Activated CD8-positive, alpha-beta T cell treated with anti-CD3 and anti-CD28 coated beads for 36 hours (primary cell): ENCODE measurements around the gene HOXA2. TPM values are rescaled to one million over a fixed set of nuclear protein-coding genes. Genes with fewer than 3 reads are reported as not detected.

Experiments
- ATAC-seq: fragments of 200-7000 bp; cut with Tn5 transposase; one replicate; pipeline ENCODE4 v1.10.0; 2021; ENCODE audit warnings: mild to moderate bottlenecking, moderate library complexity
- CTCF ChIA-PET: fragments of 350-600 bp; sonication (Branson Sonifier 250); formaldehyde crosslinking; loops from one replicate; lab custom pipeline; 2021; ENCODE audit warnings: antibody characterized with exemption; lab: Charles Lee
- POLR2A ChIA-PET: fragments of 350-600 bp; sonication (Branson Sonifier 250); formaldehyde crosslinking; loops from one replicate; lab custom pipeline; 2021; ENCODE audit warnings: antibody characterized with exemption; lab: Charles Lee
- DNase-seq: peaks from one replicate; pipeline ENCODE4 v3.0.0-alpha.2; 2020
- H3K27ac Mint-ChIP-seq: one replicate; pipeline ENCODE4 v1.8.0; 2021; ENCODE audit warnings: mild to moderate bottlenecking, mixed read lengths
- H3K27me3 Mint-ChIP-seq: one replicate; pipeline ENCODE4 v1.8.0; 2021; ENCODE audit warnings: mixed read lengths
- H3K36me3 Mint-ChIP-seq: one replicate; pipeline ENCODE4 v1.8.0; 2021; ENCODE audit warnings: low read depth, mixed read lengths
- H3K4me1 Mint-ChIP-seq: one replicate; pipeline ENCODE4 v1.8.0; 2021; ENCODE audit warnings: low read depth, mixed read lengths
- H3K4me3 Mint-ChIP-seq: one replicate; pipeline ENCODE4 v1.8.0; 2021; ENCODE audit warnings: mild to moderate bottlenecking, moderate library complexity, mixed read lengths
- H3K9me3 Mint-ChIP-seq: one replicate; pipeline ENCODE4 v1.8.0; 2021; ENCODE audit warnings: mixed read lengths
- CTCF ChIP-seq: fragments of 200-600 bp; IDR thresholded peaks from one replicate; pipeline ENCODE4 v1.8.0; 2022; ENCODE audit warnings: antibody characterized with exemption, mild to moderate bottlenecking
- intact Hi-C: fragments of 100-400 bp; cut with micrococcal nuclease; formaldehyde crosslinking; loops from one replicate; pipeline ENCODE4 v1.10.0; 2022
- total RNA-seq, 2 experiments: library from RNA; stranded (reverse); gene quantifications; one replicate each; pipeline ENCODE4 v1.2.3, GENCODE V29; 2021

The HOXA2 gene
- total RNA-seq, 2 experiments from 2014 or later = not detected

GRCh38 chr7:27109466-27110185 lies 7.1 kb upstream of the HOXA2 start:
- CTCF ChIA-PET = interaction anchor here (0.8 kb wide), 1 partner anchor 70 kb away, joined by 3 read pairs; no protein-coding TSS in a partner anchor
- Mint-ChIP-seq H3K4me3 (no peak overlapping the region), H3K9me3 (no peaks in the 10 kb centered on the region)

DNA sequence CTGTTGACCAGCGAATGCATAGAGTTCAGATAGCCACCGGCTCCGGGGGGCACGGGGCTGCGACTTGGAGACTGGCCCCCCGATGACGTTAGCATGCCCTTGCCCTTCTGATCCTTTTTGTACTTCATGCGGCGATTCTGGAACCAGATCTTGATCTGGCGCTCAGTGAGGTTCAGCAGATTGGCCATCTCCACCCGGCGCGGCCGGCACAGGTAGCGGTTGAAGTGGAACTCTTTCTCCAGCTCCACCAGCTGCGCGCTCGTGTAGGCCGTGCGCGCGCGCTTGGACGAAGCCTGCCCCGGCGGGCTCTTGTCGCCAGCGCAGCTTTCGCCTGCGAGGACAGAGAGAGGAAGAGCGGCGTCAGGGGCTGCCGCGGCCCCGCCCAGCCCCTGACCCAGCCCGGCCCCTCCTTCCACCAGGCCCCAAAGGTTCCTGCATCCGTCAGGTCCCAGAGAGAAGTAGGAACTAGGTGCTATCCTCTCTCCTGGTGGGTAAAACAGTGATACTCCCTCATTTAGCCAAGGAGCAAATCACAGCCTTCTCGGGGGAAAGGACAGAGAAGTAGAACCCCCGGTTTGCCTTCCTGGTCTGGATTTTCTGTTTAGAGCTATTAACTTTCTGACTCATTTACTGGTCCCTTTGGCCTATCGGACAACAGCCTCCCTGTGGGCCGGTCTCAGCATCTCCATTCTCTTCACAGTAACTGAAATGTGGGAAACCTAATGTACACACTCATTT lies 6.1 kb upstream of the HOXA2 start:
- POLR2A ChIA-PET = no interaction called here
- DNase-seq (no peak), ATAC-seq (no peak)
- intact Hi-C loops = no loop called here
- no peak overlapping the region for H3K4me3 Mint-ChIP-seq
- CTCF ChIA-PET = no interaction called here
- no peak overlapping the region for H3K27ac Mint-ChIP-seq
- peaks cover 10% of the 10 kb centered on the region for H3K27me3 Mint-ChIP-seq
- H3K9me3 Mint-ChIP-seq = no peaks in the 10 kb centered on the region
- no peaks in the 10 kb centered on the region for H3K36me3 Mint-ChIP-seq
- no peak for TF ChIP-seq CTCF
- H3K4me1 Mint-ChIP-seq = peaks cover 3% of the 10 kb centered on the region

More at GRCh38 chr7:27109466-27110185, 7.1 kb upstream of the HOXA2 start:
- DNase-seq (no peak), ATAC-seq (no peak)
- Mint-ChIP-seq H3K4me1 (no peaks in the 10 kb centered on the region), H3K36me3 (no peaks in the 10 kb centered on the region), H3K27ac (no peak overlapping the region), H3K27me3 (no peaks in the 10 kb centered on the region)
- POLR2A ChIA-PET = no interaction called here
- intact Hi-C loops = no loop called here
- no peak for TF ChIP-seq CTCF

DNA sequence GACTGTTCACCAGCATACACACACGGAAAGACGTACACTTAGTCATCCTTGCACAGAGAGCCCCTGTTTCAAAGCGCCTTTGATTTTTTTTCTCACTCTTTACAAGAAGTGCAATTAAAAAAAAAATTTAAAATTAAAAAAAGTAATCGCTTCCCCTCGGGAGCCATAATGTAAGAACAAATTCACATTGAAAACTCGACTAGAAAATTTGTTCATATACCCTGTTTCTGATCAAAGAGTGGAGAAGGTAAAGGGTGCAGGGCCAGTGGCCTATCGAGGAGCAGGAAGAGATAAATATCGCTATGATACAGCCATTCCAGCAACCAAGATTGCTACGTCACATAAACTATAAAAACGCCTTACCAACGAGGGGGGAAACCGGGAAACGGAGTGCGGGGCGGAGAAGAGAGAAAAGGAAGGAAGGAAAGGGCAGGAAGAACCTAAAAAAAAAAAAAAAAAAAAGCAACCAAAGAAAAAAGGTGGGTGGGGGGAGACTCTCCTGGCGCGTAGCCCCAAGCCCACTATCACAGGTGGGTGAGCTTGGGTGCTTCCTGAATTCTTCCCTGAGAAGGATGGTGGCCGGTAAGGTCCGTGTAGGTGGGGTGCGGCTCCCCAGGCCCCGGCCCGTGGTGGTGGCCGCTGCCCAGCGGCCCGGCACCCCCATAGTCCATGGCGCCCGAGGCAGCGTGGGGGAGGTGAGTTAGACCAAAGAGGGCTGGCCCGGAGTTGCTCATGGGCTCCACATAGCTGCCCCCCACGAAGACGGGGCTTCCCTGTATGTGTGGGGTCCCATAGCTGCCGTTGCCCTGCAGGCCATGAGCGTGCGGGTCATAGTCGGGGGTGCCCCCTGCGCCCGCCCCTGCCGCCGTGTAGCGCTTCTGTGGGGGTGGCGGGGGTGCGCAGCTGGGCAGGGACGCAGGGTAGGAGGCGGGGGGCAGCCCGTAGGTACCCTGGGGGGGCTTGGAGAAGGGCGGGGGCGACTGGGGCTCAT lies 5.2 kb upstream of the HOXA2 start:
- CTCF ChIA-PET = no interaction called here
- H3K27ac Mint-ChIP-seq = no peak overlapping the region
- no peak for DNase-seq
- intact Hi-C loops = no loop called here
- H3K4me3 Mint-ChIP-seq = no peak overlapping the region
- POLR2A ChIA-PET = interaction anchor here (0.6 kb wide), 1 partner anchor 232 kb away, joined by 3 read pairs; no protein-coding TSS in a partner anchor
- ATAC-seq = no peak
- no peaks in the 10 kb centered on the region for H3K36me3 Mint-ChIP-seq
- TF ChIP-seq CTCF = no peak
- H3K4me1 Mint-ChIP-seq = peaks cover 8% of the 10 kb centered on the region
- no peaks in the 10 kb centered on the region for H3K9me3 Mint-ChIP-seq
- peaks cover 19% of the 10 kb centered on the region for H3K27me3 Mint-ChIP-seq

- Mint-ChIP-seq H3K4me1 (peaks cover 11% of the 10 kb centered on the region), H3K36me3 (no peaks in the 10 kb centered on the region), H3K9me3 (no peaks in the 10 kb centered on the region), H3K4me3 (no peak overlapping the region), H3K27me3 (peaks cover 26% of the 10 kb centered on the region), H3K27ac (no peak overlapping the region)
- ChIA-PET POLR2A (no interaction called here), CTCF (no interaction called here)
- ATAC-seq (no peak), DNase-seq (no peak)
- TF ChIP-seq CTCF = no peak
- intact Hi-C loops = no loop called here
These were observed 4.4 kb upstream of the HOXA2 start for GRCh38 chr7:27106901-27107240.
